ENCODE data around the gene PTPRN2.
A peak's percentile ranks its signal among the peaks of the same experiment; 100 is the strongest.
"Not testable (repeated sequence)": the region's sequence is repeated elsewhere in the genome, so short reads cannot be mapped to it uniquely, and the experiment has no call there.

PTPRN2 gene

DNA sequence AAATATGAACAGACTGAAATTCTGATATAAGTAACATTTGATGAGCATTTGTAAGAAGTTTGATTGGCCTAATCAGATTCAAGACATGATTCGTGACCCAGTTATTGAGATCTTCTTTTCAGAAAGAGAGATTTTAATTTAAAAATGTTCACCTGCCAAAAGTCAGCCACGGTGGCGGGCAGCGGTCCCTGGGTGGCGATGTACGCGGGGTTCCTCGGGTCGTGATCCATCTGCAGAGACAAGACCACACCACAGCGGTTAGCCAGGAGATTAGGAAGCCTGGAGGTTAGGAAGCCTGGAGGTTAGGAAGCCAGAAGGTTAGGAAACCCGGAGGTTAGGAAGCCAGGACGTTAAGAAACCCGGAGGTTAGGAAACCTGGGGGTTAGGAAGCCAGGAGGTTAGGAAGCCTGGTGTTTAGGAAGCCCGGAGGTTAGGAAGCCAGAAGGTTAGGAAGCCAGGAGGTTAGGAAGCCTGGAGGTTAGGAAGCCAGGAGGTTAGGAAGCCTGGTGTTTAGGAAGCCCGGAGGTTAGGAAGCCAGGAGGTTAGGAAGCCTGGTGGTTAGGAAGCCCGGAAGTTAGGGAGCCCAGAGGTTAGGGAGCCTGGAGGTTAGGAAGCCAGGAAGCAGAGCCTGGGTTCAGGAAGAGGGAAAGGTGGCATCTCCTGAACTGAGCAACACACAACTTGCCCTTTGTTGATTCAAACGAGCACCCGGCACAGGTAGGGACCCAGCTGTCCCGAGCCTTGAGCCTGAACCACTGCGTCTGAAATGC, 992.4 kb downstream of the PTPRN2 start:
- DNase-seq, result no peak
- H3K36me3 Mint-ChIP-seq (ENCODE audit: low read depth), result no peaks in the 10 kb centered on the region
- no peaks in the 10 kb centered on the region for H3K9me3 Mint-ChIP-seq
- H3K4me3 Mint-ChIP-seq, result no peak overlapping the region
- no peak overlapping the region for H3K27ac Mint-ChIP-seq
- peaks cover 4% of the 10 kb centered on the region for H3K4me1 Mint-ChIP-seq (ENCODE audit: low read depth)
- peaks cover 25% of the 10 kb centered on the region for H3K27me3 Mint-ChIP-seq

DNA sequence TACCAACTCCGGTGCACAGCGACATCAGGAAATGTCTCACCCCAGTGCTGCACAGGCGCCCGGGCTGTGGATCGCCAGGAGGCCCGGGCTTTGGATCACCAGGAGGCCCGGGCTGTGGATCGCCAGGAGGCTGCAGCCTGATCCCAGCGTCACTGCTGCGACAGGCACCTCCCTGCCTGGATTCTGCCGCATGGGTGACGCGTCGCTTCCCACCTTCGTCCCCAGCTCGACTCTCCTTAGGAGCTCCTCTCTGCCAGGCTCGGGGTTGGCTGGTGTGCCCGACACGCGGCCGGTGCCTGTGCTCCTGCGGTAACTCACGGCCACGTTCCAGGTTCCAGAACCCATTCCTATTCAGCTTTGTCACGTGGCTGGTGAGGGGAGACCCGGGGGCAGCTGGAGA, 993.3 kb downstream of the PTPRN2 start:
- peaks cover 4% of the 10 kb centered on the region for H3K4me1 Mint-ChIP-seq (ENCODE audit: low read depth)
- H3K27ac Mint-ChIP-seq, result no peak overlapping the region
- no peaks in the 10 kb centered on the region for H3K9me3 Mint-ChIP-seq
- H3K4me3 Mint-ChIP-seq, result no peak overlapping the region
- no peak for DNase-seq
- H3K27me3 Mint-ChIP-seq, result peaks cover 32% of the 10 kb centered on the region
- no peaks in the 10 kb centered on the region for H3K36me3 Mint-ChIP-seq (ENCODE audit: low read depth)

DNA sequence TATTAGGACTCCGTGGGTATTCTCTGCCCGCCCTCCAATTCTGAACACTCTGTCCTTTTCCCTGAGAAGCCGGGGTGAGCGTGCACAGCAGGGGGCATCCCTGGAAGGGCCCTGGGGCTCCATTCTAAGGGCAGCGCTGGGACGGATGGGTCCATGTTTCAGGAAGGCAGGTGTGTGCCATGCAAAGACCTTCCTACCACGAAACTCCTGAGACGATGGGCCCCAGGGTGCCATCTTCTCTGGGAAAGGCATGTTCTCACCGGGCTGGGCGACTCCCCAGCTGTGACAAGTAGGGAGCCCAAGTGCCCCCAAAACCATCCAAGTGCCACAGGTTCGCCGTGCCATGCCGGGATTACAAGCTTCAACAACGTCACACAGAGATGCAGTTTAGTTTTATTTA, 994.1 kb downstream of the PTPRN2 start:
- H3K27me3 Mint-ChIP-seq, result peaks cover 39% of the 10 kb centered on the region
- DNase-seq, result no peak
- peaks cover 4% of the 10 kb centered on the region for H3K4me1 Mint-ChIP-seq (ENCODE audit: low read depth)
- H3K27ac Mint-ChIP-seq, result no peak overlapping the region
- H3K4me3 Mint-ChIP-seq, result no peak overlapping the region
- no peaks in the 10 kb centered on the region for H3K9me3 Mint-ChIP-seq
- H3K36me3 Mint-ChIP-seq (ENCODE audit: low read depth), result no peaks in the 10 kb centered on the region

DNA sequence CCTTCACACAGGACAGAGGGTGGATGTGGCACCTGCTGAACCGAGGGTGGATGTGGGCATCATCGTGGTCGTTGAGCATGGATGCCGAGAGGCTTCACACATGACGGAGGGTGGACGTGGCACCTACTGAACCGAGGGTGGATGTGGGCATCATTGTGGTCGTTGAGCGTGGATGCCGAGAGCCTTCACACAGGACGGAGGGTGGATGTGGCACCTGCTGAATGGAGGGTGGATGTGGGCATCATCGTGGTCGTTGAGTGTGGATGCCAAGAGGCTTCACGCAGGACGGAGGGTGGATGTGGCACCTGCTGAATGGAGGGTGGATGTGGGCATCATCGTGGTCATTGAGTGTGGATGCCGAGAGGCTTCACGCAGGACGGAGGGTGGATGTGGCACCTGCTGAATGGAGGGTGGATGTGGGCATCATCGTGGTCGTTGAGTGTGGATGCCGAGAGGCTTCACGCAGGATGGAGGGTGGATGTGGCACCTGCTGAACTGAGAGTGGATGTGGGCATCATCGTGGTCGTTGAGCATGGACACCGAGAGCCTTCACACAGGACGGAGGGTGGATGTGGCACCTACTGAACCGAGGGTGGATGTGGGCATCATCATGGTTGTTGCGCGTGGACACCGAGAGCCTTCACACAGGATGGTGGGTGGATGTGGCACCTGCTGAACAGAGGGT, 994.8 kb downstream of the PTPRN2 start:
- H3K27ac Mint-ChIP-seq; H3K9me3 Mint-ChIP-seq; H3K36me3 Mint-ChIP-seq (ENCODE audit: low read depth); H3K4me1 Mint-ChIP-seq (ENCODE audit: low read depth); H3K4me3 Mint-ChIP-seq; DNase-seq: not testable (repeated sequence)
- H3K27me3 Mint-ChIP-seq, result peaks cover 41% of the 10 kb centered on the region

DNA sequence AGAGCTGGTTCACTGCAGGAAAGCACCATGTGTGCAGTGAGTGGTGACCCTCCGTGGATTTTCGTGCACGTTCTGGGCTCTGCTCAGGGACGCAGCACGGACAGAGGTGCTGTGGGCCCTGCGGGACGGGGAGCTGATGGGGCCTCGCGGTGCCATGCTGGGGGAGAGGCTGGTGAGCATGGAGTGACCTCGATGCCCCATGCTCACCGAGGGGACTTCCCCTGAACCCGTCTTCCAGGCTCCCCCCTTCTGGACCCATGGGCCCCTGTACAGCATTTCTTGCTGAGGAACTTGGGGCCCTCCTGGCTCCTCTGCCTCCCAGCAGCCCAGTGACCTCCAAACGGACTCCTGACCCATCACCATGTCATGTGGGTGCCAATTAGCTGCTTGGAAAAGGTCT, 997.1 kb downstream of the PTPRN2 start:
- DNase-seq, result no peak
- Mint-ChIP-seq H3K4me1 (ENCODE audit: low read depth) (peaks cover 6% of the 10 kb centered on the region), H3K36me3 (ENCODE audit: low read depth) (no peaks in the 10 kb centered on the region), H3K27me3 (peaks cover 56% of the 10 kb centered on the region), H3K27ac (no peak overlapping the region), H3K9me3 (no peaks in the 10 kb centered on the region), H3K4me3 (no peak overlapping the region)

DNA sequence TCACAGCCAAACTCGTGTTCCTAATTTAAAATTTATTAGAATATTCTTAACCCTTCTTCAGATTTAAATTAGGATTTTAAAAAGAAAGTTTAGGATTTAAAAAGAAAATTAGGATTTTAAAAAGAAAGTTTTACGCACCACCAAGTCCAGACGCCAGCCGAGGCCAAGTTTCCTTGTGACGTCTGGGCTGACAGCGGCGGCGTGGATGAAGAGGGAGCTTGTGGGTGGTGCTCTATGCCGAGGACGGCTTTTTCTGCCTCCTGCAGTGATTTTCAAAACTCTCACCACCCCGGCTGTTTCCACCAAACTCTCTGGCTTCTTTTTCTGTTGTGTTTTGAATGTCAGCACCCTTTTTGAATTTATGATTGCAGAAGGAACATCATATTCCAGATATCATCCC, 997.9 kb downstream of the PTPRN2 start:
- Mint-ChIP-seq H3K4me1 (ENCODE audit: low read depth) (peaks cover 10% of the 10 kb centered on the region), H3K27me3 (peaks cover 65% of the 10 kb centered on the region), H3K9me3 (no peaks in the 10 kb centered on the region), H3K36me3 (ENCODE audit: low read depth) (no peaks in the 10 kb centered on the region), H3K4me3 (no peak overlapping the region), H3K27ac (no peak overlapping the region)
- DNase-seq, result no peak

DNA sequence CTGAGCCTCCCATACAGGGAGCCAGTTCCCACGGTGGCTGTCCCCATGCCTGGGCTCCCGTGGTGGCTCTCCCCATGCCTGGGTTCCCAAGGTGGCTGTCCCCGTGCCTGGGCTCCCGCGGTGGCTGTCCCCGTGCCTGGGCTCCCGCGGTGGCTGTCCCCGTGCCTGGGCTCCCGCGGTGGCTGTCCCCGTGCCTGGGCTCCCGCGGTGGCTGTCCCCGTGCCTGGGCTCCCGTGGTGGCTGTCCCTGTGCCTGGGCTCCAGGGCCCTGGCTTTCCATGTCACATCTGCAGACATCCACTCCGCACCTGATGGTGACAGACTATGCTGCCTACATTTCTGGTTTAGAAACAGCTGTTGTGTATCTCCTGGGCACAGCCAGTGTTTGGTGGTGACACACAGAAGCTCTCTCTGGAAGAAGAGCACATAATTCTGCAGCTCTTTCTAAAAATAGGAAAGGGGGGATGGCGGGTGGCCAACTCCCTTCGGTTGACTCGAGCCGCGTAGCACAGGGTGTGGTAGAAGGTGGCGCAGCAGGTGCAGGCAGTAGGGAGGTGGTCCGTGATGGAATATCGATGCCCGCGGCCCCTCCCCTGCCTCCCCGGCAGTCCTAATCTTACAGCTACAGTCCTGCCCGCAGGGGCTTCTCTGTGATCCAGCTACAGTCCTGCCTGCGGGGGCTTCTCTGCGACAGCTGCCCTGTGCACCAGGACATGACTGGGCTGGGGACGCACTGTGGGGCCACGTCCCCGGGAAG, 999.6 kb downstream of the PTPRN2 start:
- Mint-ChIP-seq H3K9me3 (no peaks in the 10 kb centered on the region), H3K4me1 (ENCODE audit: low read depth) (peaks cover 12% of the 10 kb centered on the region), H3K36me3 (ENCODE audit: low read depth) (no peaks in the 10 kb centered on the region), H3K27ac (no peak overlapping the region), H3K27me3 (peaks cover 68% of the 10 kb centered on the region), H3K4me3 (no peak overlapping the region)
- no peak for DNase-seq

DNA sequence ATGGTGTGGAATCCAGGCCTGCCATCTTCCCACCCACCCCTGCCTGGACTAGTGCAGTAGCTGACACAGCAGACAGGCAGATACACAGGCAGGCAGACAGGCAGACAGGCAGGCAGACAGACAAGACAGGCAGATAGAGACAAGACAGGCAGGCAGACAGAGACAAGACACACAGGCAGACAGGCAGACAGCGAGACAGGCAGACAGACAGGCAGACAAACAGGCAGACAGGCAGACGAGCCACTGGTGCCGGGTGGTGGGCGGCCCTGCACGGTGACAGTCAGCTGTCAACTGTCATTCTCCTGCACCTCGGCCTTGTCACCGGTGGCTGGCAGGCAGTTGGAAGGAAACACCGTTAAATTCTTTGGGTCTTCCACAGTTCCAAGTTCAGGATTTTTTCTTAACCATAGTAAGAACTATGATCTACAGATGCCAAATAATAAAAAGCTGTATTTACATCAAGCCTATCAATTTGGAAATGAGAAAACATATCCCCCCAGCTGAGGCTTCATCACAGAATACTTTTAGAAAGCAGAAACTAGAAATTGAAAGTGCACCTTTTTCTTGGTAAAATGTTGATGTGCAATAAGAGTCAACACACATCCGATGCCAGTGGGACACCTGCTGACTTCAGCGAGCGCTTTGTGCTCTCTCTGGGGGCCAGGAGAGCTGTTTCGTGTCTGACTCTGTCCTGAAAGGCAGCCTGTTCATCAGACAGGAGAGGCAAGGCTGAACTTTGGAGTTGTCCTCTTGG, 1000.4 kb downstream of the PTPRN2 start:
- H3K4me1 Mint-ChIP-seq (ENCODE audit: low read depth), result peaks cover 12% of the 10 kb centered on the region
- DNase-seq, result no peak
- no peaks in the 10 kb centered on the region for H3K36me3 Mint-ChIP-seq (ENCODE audit: low read depth)
- H3K4me3 Mint-ChIP-seq, result no peak overlapping the region
- H3K9me3 Mint-ChIP-seq, result no peaks in the 10 kb centered on the region
- no peak overlapping the region for H3K27ac Mint-ChIP-seq
- peaks cover 65% of the 10 kb centered on the region for H3K27me3 Mint-ChIP-seq

DNA sequence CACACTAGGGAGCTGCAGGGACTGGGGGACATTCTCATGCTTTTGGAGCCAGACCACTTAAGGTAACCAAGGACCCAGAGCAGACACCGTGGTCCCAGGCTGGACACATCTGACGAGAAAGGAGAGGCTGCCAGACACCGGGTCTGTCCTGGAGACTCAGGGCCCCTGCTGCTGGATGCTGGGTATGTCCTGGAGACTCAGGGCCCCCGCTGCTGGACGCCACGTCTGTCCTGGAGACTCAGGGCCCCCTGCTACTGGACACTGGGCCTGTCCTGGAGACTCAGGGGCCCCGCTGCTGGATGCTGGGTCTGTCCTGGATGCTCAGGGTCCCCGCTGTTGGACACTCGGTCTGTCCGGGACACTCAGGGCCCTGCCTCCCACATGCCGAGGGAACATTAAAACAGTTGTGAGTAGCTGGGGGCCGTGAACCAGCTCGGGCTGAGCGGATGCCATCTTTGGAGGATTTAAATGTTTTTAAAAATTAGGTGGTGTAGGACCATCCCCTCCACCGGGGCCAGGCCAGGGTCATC, 1001.1 kb downstream of the PTPRN2 start:
- peaks cover 62% of the 10 kb centered on the region for H3K27me3 Mint-ChIP-seq
- no peaks in the 10 kb centered on the region for H3K36me3 Mint-ChIP-seq (ENCODE audit: low read depth)
- no peaks in the 10 kb centered on the region for H3K9me3 Mint-ChIP-seq
- H3K4me1 Mint-ChIP-seq (ENCODE audit: low read depth), result peaks cover 12% of the 10 kb centered on the region
- no peak overlapping the region for H3K27ac Mint-ChIP-seq
- no peak for DNase-seq
- H3K4me3 Mint-ChIP-seq, result no peak overlapping the region

DNA sequence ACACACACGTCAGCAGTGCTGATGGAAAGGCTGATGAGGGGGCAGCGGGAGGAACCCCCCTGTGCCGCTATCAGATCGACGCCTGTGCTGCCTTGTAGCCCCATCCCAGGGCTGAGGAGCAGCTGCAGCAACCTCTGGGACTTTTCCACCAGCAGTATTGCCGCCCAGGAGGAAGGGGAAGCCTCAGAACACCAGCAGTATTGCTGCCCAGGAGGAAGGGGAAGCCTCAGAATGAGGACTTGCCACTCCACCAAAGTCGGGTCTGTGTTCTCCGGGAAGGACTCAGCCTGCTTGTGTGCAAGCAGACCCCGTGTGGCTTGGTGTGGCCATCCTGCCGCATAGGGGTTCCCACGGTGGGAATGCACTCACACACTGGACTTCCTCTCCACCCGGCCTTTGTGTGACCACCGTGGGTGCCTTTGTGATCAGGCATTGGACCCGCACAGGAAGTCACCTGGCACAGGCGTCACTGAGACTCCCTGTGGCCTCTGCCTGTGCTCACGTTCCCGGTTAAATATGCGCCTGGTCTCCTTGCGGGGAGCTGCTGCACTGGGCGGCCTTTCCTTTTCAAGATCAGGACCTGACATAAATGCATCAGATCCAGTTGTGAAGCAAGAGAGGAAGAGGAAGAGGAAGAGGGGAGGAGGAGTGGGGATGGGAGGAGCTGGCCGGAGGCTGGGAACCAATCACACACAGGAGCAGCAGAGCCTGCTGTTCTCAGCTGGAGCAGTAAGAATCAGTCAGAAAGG, 1002.3 kb downstream of the PTPRN2 start:
- Mint-ChIP-seq H3K4me1 (ENCODE audit: low read depth) (peaks cover 12% of the 10 kb centered on the region), H3K27me3 (peaks cover 57% of the 10 kb centered on the region), H3K4me3 (peak overlapping the region; percentile 41), H3K9me3 (no peaks in the 10 kb centered on the region), H3K27ac (no peak overlapping the region), H3K36me3 (ENCODE audit: low read depth) (no peaks in the 10 kb centered on the region)
- no peak for DNase-seq

DNA sequence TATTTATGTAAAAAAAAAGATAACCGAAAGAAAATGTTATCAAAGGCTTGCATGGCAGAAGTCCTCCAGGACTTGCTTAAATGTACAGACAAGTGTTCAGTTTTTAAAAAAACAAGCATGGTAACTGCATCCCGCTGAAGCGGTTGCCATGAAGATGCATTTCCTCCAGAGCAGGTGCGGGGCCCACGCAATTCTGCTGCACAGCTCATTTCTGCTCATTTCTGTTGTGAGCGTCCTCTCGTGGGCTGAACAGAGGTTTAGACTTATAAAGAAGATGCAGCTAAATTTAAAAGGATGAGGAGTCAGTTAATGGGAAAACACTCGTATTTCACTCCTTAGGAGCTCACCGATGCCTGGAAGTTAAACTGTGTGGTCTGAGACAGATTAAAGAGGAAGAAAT, 1003.2 kb downstream of the PTPRN2 start:
- Mint-ChIP-seq H3K4me3 (no peak overlapping the region), H3K4me1 (ENCODE audit: low read depth) (peaks cover 12% of the 10 kb centered on the region), H3K9me3 (no peaks in the 10 kb centered on the region), H3K36me3 (ENCODE audit: low read depth) (no peaks in the 10 kb centered on the region), H3K27me3 (peaks cover 51% of the 10 kb centered on the region), H3K27ac (no peak overlapping the region)
- DNase-seq, result no peak

DNA sequence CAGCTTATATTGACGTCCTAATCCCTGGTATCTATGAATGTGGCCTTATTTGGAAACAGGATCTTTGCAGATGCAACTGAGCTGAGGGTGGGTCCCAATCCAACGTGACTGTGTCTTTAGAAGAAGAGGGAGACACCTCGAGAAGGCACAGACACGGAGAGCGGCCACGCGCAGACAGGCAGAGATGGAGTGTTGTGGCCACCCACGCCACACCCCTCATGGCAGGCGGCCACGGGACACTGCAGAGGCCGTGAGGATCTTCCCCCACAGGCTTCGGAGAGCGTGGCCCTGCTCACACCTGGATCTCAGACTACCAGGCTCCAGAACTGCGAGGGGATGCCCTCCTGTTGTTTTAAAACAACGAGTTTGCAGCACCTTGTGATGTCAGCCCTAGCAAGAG, 1005.9 kb downstream of the PTPRN2 start:
- peaks cover 37% of the 10 kb centered on the region for H3K27me3 Mint-ChIP-seq
- H3K9me3 Mint-ChIP-seq, result no peaks in the 10 kb centered on the region
- H3K27ac Mint-ChIP-seq, result no peak overlapping the region
- H3K4me1 Mint-ChIP-seq (ENCODE audit: low read depth), result peaks cover 15% of the 10 kb centered on the region
- no peaks in the 10 kb centered on the region for H3K36me3 Mint-ChIP-seq (ENCODE audit: low read depth)
- no peak for DNase-seq
- H3K4me3 Mint-ChIP-seq, result no peak overlapping the region

DNA sequence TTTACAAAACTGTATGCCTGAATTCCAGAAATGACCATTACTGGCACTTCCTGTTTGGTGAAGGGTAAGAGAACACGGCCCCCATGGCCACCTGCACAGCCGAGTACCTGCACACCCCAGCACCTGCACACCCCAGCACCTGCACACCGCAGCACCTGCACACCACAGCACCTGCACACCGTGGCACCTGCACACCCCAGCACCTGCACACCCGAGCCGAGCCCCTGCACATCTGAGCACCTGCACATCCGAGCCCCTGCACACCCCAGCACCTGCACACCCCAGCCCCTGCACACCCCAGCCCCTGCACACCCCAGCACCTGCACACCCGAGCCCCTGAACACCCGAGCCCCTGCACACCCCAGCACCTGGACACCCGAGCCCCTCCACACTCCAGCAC, 1007.3 kb downstream of the PTPRN2 start:
- no peak overlapping the region for H3K27ac Mint-ChIP-seq
- no peak for DNase-seq

DNA sequence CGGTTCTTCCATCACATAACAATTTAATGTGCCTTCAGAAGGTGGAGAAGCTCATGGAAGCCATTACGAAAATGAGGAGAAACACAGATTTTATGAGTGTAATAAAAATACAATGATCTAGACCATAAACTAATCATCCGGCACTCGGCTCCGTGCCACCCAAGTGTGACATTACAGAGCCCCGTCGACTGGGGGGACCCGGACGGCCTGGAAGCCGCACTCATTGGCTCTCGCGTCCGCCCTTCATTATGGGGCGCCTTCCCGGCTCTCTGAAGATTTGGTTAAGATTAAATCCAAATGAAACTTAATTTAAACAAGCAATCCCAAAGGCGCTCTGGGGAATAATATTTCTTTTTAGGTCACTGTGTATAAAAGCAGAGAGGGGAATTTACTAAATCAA, 1008.2 kb downstream of the PTPRN2 start:
- H3K27me3 Mint-ChIP-seq, result peaks cover 15% of the 10 kb centered on the region
- no peak for DNase-seq
- H3K4me1 Mint-ChIP-seq (ENCODE audit: low read depth), result peaks cover 17% of the 10 kb centered on the region

More for the DNA sequence above, 1007.3 kb downstream of the PTPRN2 start:
- Mint-ChIP-seq H3K36me3 (ENCODE audit: low read depth) (no peaks in the 10 kb centered on the region), H3K27me3 (peaks cover 24% of the 10 kb centered on the region), H3K4me3 (no peak overlapping the region), H3K9me3 (no peaks in the 10 kb centered on the region), H3K4me1 (ENCODE audit: low read depth) (peaks cover 19% of the 10 kb centered on the region)

More for the DNA sequence above, 1008.2 kb downstream of the PTPRN2 start:
- H3K4me3 Mint-ChIP-seq, result no peak overlapping the region
- H3K36me3 Mint-ChIP-seq (ENCODE audit: low read depth), result no peaks in the 10 kb centered on the region
- H3K27ac Mint-ChIP-seq, result no peak overlapping the region
- no peaks in the 10 kb centered on the region for H3K9me3 Mint-ChIP-seq

Data from activated T-cell treated with anti-CD3 and anti-CD28 coated beads, Interleukin-2, amount 50 U/mL, for 24 hours (primary cell).